H1 (cell line): ENCODE measurements around the gene SPPL2A. TPM values are rescaled to one million over a fixed set of nuclear protein-coding genes. Genes with fewer than 3 reads are reported as not detected.

ENCODE experiments used
- CTCF ChIA-PET: fragments of 300-600 bp; sonication (Branson Sonifier 250); formaldehyde crosslinking; loops from one replicate; lab custom pipeline; 2021; ENCODE audit not compliant: partially characterized antibody; lab: Charles Lee
- POLR2A ChIA-PET: fragments of 300-600 bp; sonication (Branson Sonifier 250); formaldehyde crosslinking; loops from one replicate; lab custom pipeline; 2021; ENCODE audit warnings: inconsistent platforms; ENCODE audit not compliant: partially characterized antibody; lab: Charles Lee
- DNase-seq, 2 experiments: peaks; one replicate each; pipeline versions ENCODE4 v3.0.0 to v3.0.0-alpha.2; 2010 to 2022; ENCODE audit warnings: low spot score in 2 of 2, low read depth in 1 of 2, mixed read lengths in 1 of 2
- FAIRE-seq: peaks from 2 replicates; lab custom pipeline; 2011; peaks lifted over from hg19 to GRCh38; lab: Jason Lieb, UNC
- H2AFZ ChIP-seq: 2 replicates; pipeline ENCODE4 v1.8.1; 2012; ENCODE audit warnings: low read length, inconsistent platforms
- H2AK5ac ChIP-seq: 2 replicates; pipeline ENCODE4 v1.6.1; 2013; ENCODE audit warnings: low read depth, low read length
- H2BK120ac ChIP-seq: replicated peaks from 2 replicates; pipeline ENCODE3; 2013; ENCODE audit warnings: low read depth, low read length, inconsistent platforms
- H2BK12ac ChIP-seq: 2 replicates; pipeline ENCODE4 v1.6.1; 2013; ENCODE audit warnings: low read depth, low read length
- H2BK15ac ChIP-seq: 2 replicates; pipeline ENCODE4 v1.6.1; 2013; ENCODE audit warnings: low read length
- H2BK20ac ChIP-seq: 2 replicates; pipeline ENCODE4 v1.6.1; 2013; ENCODE audit warnings: low read length
- H2BK5ac ChIP-seq: 2 replicates; pipeline ENCODE4 v1.6.1; 2013; ENCODE audit warnings: low read depth, low read length
- H3K14ac ChIP-seq: 2 replicates; pipeline ENCODE4 v1.6.1; 2013; ENCODE audit warnings: inconsistent platforms; ENCODE audit not compliant: insufficient read length
- H3K18ac ChIP-seq: 2 replicates; pipeline ENCODE4 v1.6.1; 2013; ENCODE audit warnings: low read length; ENCODE audit errors: extremely low read depth
- H3K23ac ChIP-seq: 2 replicates; pipeline ENCODE4 v1.6.1; 2013; ENCODE audit warnings: inconsistent platforms; ENCODE audit not compliant: insufficient read length
- H3K23me2 ChIP-seq: 2 replicates; pipeline ENCODE4 v1.6.1; 2013; ENCODE audit warnings: low read depth, low read length
- H3K27ac ChIP-seq: 2 replicates; pipeline ENCODE4 v1.6.1; 2011; ENCODE audit warnings: low read depth, low read length, inconsistent platforms
- H3K27me3 ChIP-seq, 4 experiments: replicated peaks in 1 of 4; 1 replicate in 1 of 4; 2 replicates in 3 of 4; pipeline versions ENCODE4 v1.6.1 to v1.8.1; 2011 to 2013; ENCODE audit warnings: low read length in 3 of 4, mild to moderate bottlenecking in 3 of 4, inconsistent platforms in 2 of 4, mixed read lengths in 2 of 4, moderate library complexity in 1 of 4; ENCODE audit not compliant: control insufficient read depth in 3 of 4, insufficient read depth in 3 of 4; ENCODE audit errors: extremely low read depth in 1 of 4
- H3K36me3 ChIP-seq, 4 experiments: 2 replicates each; pipeline versions ENCODE4 v1.6.1 to v1.8.1; 2011 to 2013; ENCODE audit warnings: mild to moderate bottlenecking in 4 of 4, low read length in 3 of 4, moderate library complexity in 2 of 4, control low read depth in 1 of 4, inconsistent platforms in 1 of 4; ENCODE audit not compliant: insufficient read depth in 4 of 4, control insufficient read depth in 2 of 4
- H3K4ac ChIP-seq: replicated peaks from 2 replicates; pipeline ENCODE3; 2013; ENCODE audit warnings: low read length, low read depth, mixed read lengths, inconsistent platforms; ENCODE audit not compliant: insufficient read length
- H3K4me1 ChIP-seq, 4 experiments: replicated peaks in 1 of 4; 1 replicate in 1 of 4; 2 replicates in 3 of 4; pipeline versions ENCODE4 v1.6.1 to v1.8.1; 2011 to 2013; ENCODE audit warnings: low read length in 3 of 4, inconsistent platforms in 2 of 4, mixed read lengths in 1 of 4; ENCODE audit not compliant: insufficient read depth in 4 of 4, control insufficient read depth in 3 of 4
- H3K4me2 ChIP-seq, 2 experiments: 2 replicates each; pipeline versions ENCODE4 v1.6.1 to v1.8.1; 2011 to 2013; ENCODE audit warnings: low read depth in 2 of 2, low read length in 2 of 2, control low read depth in 1 of 2, inconsistent platforms in 1 of 2, mild to moderate bottlenecking in 1 of 2; ENCODE audit not compliant: insufficient read depth in 1 of 2
- H3K4me3 ChIP-seq, 4 experiments: fragments of 200-600, 300-600 bp in 1 of 4; sonication (generic), shearing (Covaris generic), sonication (Bioruptor Twin) in 1 of 4; 2 replicates each; pipeline versions ENCODE4 v1.5.1 to v1.8.1; 2011 to 2016; ENCODE audit warnings: low read length in 4 of 4, low read depth in 3 of 4, control low read depth in 2 of 4, inconsistent platforms in 2 of 4, mild to moderate bottlenecking in 2 of 4, mixed read lengths in 1 of 4, moderate library complexity in 1 of 4; ENCODE audit not compliant: insufficient read depth in 2 of 4; ENCODE audit errors: extremely low read depth in 1 of 4
- H3K56ac ChIP-seq: replicated peaks from 2 replicates; pipeline ENCODE3; 2013; ENCODE audit warnings: low read depth, mild to moderate bottlenecking, mixed read lengths, low read length, inconsistent platforms; ENCODE audit not compliant: insufficient read length
- H3K79me1 ChIP-seq: 2 replicates; pipeline ENCODE4 v1.6.1; 2013; ENCODE audit warnings: low read depth, low read length, control low read depth
- H3K79me2 ChIP-seq, 2 experiments: 2 replicates each; pipeline versions ENCODE4 v1.6.1 to v1.8.1; 2012 to 2013; ENCODE audit warnings: low read length in 2 of 2, mild to moderate bottlenecking in 2 of 2, inconsistent platforms in 1 of 2; ENCODE audit not compliant: insufficient read depth in 2 of 2, control insufficient read depth in 1 of 2
- H3K9ac ChIP-seq, 4 experiments: replicated peaks in 1 of 4; 1 replicate in 1 of 4; 2 replicates in 3 of 4; pipeline versions ENCODE4 v1.6.1 to v1.8.1; 2011 to 2013; ENCODE audit warnings: low read depth in 3 of 4, low read length in 3 of 4, control low read depth in 2 of 4, mild to moderate bottlenecking in 2 of 4, moderate library complexity in 2 of 4, inconsistent platforms in 1 of 4; ENCODE audit errors: extremely low read depth in 1 of 4
- H3K9me3 ChIP-seq, 2 experiments: 2 replicates each; pipeline versions ENCODE4 v1.6.1 to v1.8.1; 2012 to 2013; ENCODE audit warnings: mild to moderate bottlenecking in 2 of 2, moderate library complexity in 2 of 2, control low read depth in 1 of 2, inconsistent platforms in 1 of 2, low read depth in 1 of 2, low read length in 1 of 2, mixed read lengths in 1 of 2; ENCODE audit not compliant: insufficient read depth in 2 of 2
- H4K20me1 ChIP-seq, 2 experiments: replicated peaks in 1 of 2; 2 replicates each; pipeline versions ENCODE3 to v1.8.1; 2011 to 2013; ENCODE audit warnings: inconsistent platforms in 2 of 2, low read length in 2 of 2, mild to moderate bottlenecking in 1 of 2; ENCODE audit not compliant: insufficient read depth in 2 of 2, control insufficient read depth in 1 of 2
- H4K5ac ChIP-seq: 2 replicates; pipeline ENCODE4 v1.6.1; 2013; ENCODE audit warnings: low read length, low read depth, mixed read lengths, inconsistent platforms; ENCODE audit not compliant: insufficient read length
- H4K8ac ChIP-seq: 2 replicates; pipeline ENCODE4 v1.8.0; 2013; ENCODE audit warnings: mild to moderate bottlenecking, moderate library complexity, low read length, inconsistent platforms; ENCODE audit not compliant: insufficient read depth; ENCODE audit errors: extremely low read depth
- H4K91ac ChIP-seq: replicated peaks from 2 replicates; pipeline ENCODE3; 2013; ENCODE audit warnings: low read length, mixed read lengths, inconsistent platforms; ENCODE audit not compliant: insufficient read length
- KDM5A ChIP-seq: fragments of 200-600 bp; IDR thresholded peaks from 2 replicates; pipeline ENCODE4 v1.7.1; 2012; ENCODE audit warnings: mild to moderate bottlenecking, low read length, inconsistent platforms, mixed read lengths
- MAFK ChIP-seq: IDR thresholded peaks from 2 replicates; pipeline ENCODE4 v1.6.1; 2012; ENCODE audit warnings: low read depth, mild to moderate bottlenecking, improper control_type of control experiment, low read length
- WGBS, 2 experiments: shearing (Covaris generic) in 1 of 2; methylation state at CpG; one replicate each; pipeline versions ENCODE4 v1.1.6 to v1.1.7; 2013 to 2015; ENCODE audit warnings: low lambda C conversion rate in 2 of 2, mixed read lengths in 2 of 2, inconsistent platforms in 1 of 2, low coverage in 1 of 2, missing lambda C conversion rate in 1 of 2; ENCODE audit not compliant: insufficient replicate concordance in 2 of 2, insufficient coverage in 1 of 2, insufficient read length in 1 of 2; ENCODE audit errors: extremely low coverage in 1 of 2, missing lambda C conversion rate in 1 of 2; 5-methylcytosine and 5-hydroxymethylcytosine counted together
- polyA plus RNA-seq, 7 experiments: library from polyadenylated mRNA; depleted of rRNA in 3 of 7; stranded (reverse) in 5 of 7; unstranded in 2 of 7; fragments of >200 nt in 5 of 7; fragments of 200-250 nt in 2 of 7; gene quantifications; 1 replicate in 5 of 7; 2 replicates in 1 of 7; 4 replicates in 1 of 7; pipeline versions ENCODE4 v1.2.1 to v1.2.3, GENCODE V29; 2011 to 2013; ENCODE audit warnings: missing spikeins in 2 of 7, mixed read lengths in 2 of 7
- total RNA-seq: library from RNA; stranded (reverse); fragmentation: NEBNext Ultra II Directional; extraction: Animal tissue kit (Norgen Biotek cat#: 25700); gene quantifications from 2 replicates; pipeline ENCODE4 v1.2.1, GENCODE V29; 2021

The SPPL2A gene
- total and polyA plus RNA-seq, 2 of the 8 experiments (the other 6 are each of a cell fraction or from before 2014, with no cell fraction given) = 15.6 to 52.9 TPM

DNA sequence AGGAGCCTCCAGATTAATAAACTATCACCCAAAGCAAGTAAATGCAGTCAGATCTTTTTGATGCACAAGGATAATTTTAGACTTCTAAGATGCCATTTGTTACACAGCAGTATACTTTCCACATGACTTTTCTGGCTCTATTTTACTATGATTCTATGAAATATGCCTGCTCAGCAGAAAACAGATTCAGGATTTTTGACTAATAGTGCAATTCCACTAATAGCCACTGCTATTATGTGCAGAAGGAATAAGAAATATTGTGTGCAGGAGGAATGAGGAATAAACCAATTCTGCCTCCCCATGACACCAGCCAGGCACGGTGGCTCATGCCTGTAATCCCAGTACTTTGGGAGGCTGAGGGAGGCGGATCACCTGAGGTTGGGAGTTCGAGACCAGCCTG lies 11.5 kb upstream of the SPPL2A start:
- Histone ChIP-seq H3K23me2 (no peaks in the 10 kb centered on the region), H3K4me3 (no peak overlapping the region), H3K79me2 (no peaks in the 10 kb centered on the region), H2BK12ac (no peak overlapping the region), H3K79me1 (no peaks in the 10 kb centered on the region), H3K23ac (no peak overlapping the region), H3K14ac (no peak overlapping the region), H3K56ac (no peak overlapping the region), H4K91ac (no peak overlapping the region), H3K36me3 (no peaks in the 10 kb centered on the region), H2AFZ (no peak overlapping the region), H2BK5ac (no peak overlapping the region), H3K9ac (no peak overlapping the region), H3K27ac (no peak overlapping the region), H3K4me2 (no peak overlapping the region), H2BK20ac (no peak overlapping the region), H3K9me3 (no peaks in the 10 kb centered on the region), H4K8ac (no peak overlapping the region), H2BK15ac (no peak overlapping the region), H4K20me1 (no peaks in the 10 kb centered on the region), H3K18ac (no peak overlapping the region), H3K27me3 (no peaks in the 10 kb centered on the region), H2BK120ac (no peak overlapping the region), H4K5ac (no peak overlapping the region), H3K4ac (no peak overlapping the region), H3K4me1 (no peaks in the 10 kb centered on the region), H2AK5ac (no peak overlapping the region)
- no peak for DNase-seq
- FAIRE-seq = no peak
- ChIA-PET CTCF (interaction anchor here (0.6 to 0.7 kb wide), 2 partner anchors 27 to 56 kb away, joined by 3 read pairs; no protein-coding TSS in a partner anchor), POLR2A (no interaction called here)
- peak; percentile 90 for TF ChIP-seq MAFK
- TF ChIP-seq KDM5A = no peak
- 88% methylated on average over 3 of the region's 3 CpGs; no CpG with 5 or more reads in 1 of the 2 experiments for WGBS, 2 experiments
